Gastroesophageal sphincter (tissue), 4 donors: ENCODE measurements around the gene PARP16. TPM values are rescaled to one million over a fixed set of nuclear protein-coding genes. Genes with fewer than 3 reads are reported as not detected.

Source experiments
- ATAC-seq: fragments of 150-250 bp; one replicate; pipeline ENCODE4 v1.9.1; 2016; ENCODE audit warnings: mild to moderate bottlenecking, moderate library complexity
- H3K27ac ChIP-seq, 4 donors: fragments of 200-600 bp; sonication (generic) in 3 of 4; 1 replicate in 3 of 4; 2 replicates in 1 of 4; pipeline ENCODE4 v1.5.1; 2016 to 2019
- H3K27me3 ChIP-seq: fragments of 200-600 bp; sonication (generic); one replicate; pipeline ENCODE4 v1.5.1; 2019
- H3K36me3 ChIP-seq, 2 donors: fragments of 200-600 bp; sonication (generic); one replicate each; pipeline ENCODE4 v1.5.1; 2019; ENCODE audit warnings: control low read depth in 1 of 2
- H3K4me1 ChIP-seq, 3 donors: fragments of 200-600 bp; sonication (generic); 1 replicate in 2 of 3; 2 replicates in 1 of 3; pipeline ENCODE4 v1.5.1; 2016 to 2019; ENCODE audit warnings: control low read depth in 2 of 3
- H3K4me3 ChIP-seq, 2 donors: fragments of 200-600 bp; sonication (generic); one replicate each; pipeline ENCODE4 v1.5.1; 2019; ENCODE audit warnings: mild to moderate bottlenecking in 1 of 2, moderate library complexity in 1 of 2
- H3K9me3 ChIP-seq, 3 donors: fragments of 200-600 bp; sonication (generic); one replicate each; pipeline ENCODE4 v1.5.1; 2017 to 2019; ENCODE audit warnings: control low read depth in 2 of 3
- CTCF ChIP-seq, 4 experiments: fragments of 200-600 bp in 2 of 4; fragments of 450-650 bp in 2 of 4; sonication (generic) in 1 of 4; IDR thresholded peaks; one replicate each; pipeline ENCODE4 v1.5.1; 2017 to 2019; ENCODE audit warnings: antibody characterized with exemption in 4 of 4, mild to moderate bottlenecking in 2 of 4, moderate library complexity in 2 of 4
- EP300 ChIP-seq: sonication (generic); formaldehyde crosslinking; IDR thresholded peaks from one replicate; pipeline ENCODE4 v1.6.1; 2017; ENCODE audit warnings: antibody characterized with exemption, mild to moderate bottlenecking
- POLR2A ChIP-seq, 2 donors: fragments of 450-650 bp; IDR thresholded peaks; one replicate each; pipeline ENCODE4 v1.6.1; 2017; ENCODE audit warnings: antibody characterized with exemption in 2 of 2, mild to moderate bottlenecking in 2 of 2, moderate library complexity in 1 of 2
- POLR2AphosphoS5 ChIP-seq: sonication (generic); formaldehyde crosslinking; IDR thresholded peaks from one replicate; pipeline ENCODE4 v1.6.1; 2017; ENCODE audit warnings: antibody characterized with exemption
- WGBS, 2 donors: methylation state at CpG; one replicate each; pipeline ENCODE4 v1.1.5; 2018; ENCODE audit warnings: low coverage in 1 of 2; 5-methylcytosine and 5-hydroxymethylcytosine counted together
- total RNA-seq, 4 donors: library from RNA; depleted of rRNA; stranded (reverse); fragments of >200 nt; gene quantifications; one replicate each; pipeline ENCODE4 v1.1.0, GENCODE V29; 2016

PARP16 gene
- total RNA-seq, 4 donors from 2014 or later: 10.1 to 21.7 (median 14.1) TPM

GRCh38 chr15:65266469-65266868, 20.2 kb downstream of the PARP16 start:
- WGBS, 2 donors: 76 to 85% methylated on average over 2 to 5 of the region's 5 CpGs
- H3K36me3 ChIP-seq: peaks cover 0 to 70% of the 10 kb centered on the region in 2 donors
- H3K4me3 ChIP-seq: no peak overlapping the region
- H3K4me1 ChIP-seq: peaks cover 3 to 32% (median 3%) of the 10 kb centered on the region in 3 donors
- H3K27ac ChIP-seq: no peak overlapping the region
- ATAC-seq: no peak
- no peaks in the 10 kb centered on the region for H3K27me3 ChIP-seq
- TF ChIP-seq EP300: no peak
- TF ChIP-seq POLR2AphosphoS5: no peak
- TF ChIP-seq CTCF (IDR thresholded peaks at IDR 0.05): no peak
- no peak for TF ChIP-seq POLR2A (IDR thresholded peaks at IDR 0.05)
- no peaks in the 10 kb centered on the region for H3K9me3 ChIP-seq

GRCh38 chr15:65264863-65265430, 21.7 kb downstream of the PARP16 start:
- Histone ChIP-seq H3K4me1 (peaks cover 0 to 30% (median 10%) of the 10 kb centered on the region in 3 donors), H3K4me3 (no peak overlapping the region), H3K27me3 (no peaks in the 10 kb centered on the region), H3K27ac (peak overlapping the region in 3 of 4 donors; percentile 8 to 37 (median 9)), H3K36me3 (peaks cover 0 to 79% of the 10 kb centered on the region in 2 donors), H3K9me3 (no peaks in the 10 kb centered on the region)
- no peak for ATAC-seq
- 17% methylated on average over 2 of the region's 2 CpGs; no CpG with 5 or more reads in 1 of the 2 donors for WGBS, 2 donors
- TF ChIP-seq POLR2AphosphoS5 (peak; percentile 69), CTCF (IDR thresholded peaks at IDR 0.05) (no peak), POLR2A (IDR thresholded peaks at IDR 0.05) (no peak), EP300 (no peak)

- peaks cover 0 to 71% of the 10 kb centered on the region in 2 donors for H3K36me3 ChIP-seq
- 50 to 69% methylated on average over 1 of the region's 4 CpGs for WGBS, 2 donors
Measured at GRCh38 chr15:65263313-65263712, 23.4 kb downstream of the PARP16 start.

GRCh38 chr15:65260968-65261367, 25.7 kb downstream of the PARP16 start:
- Histone ChIP-seq H3K36me3 (peaks cover 0 to 63% of the 10 kb centered on the region in 2 donors), H3K9me3 (no peaks in the 10 kb centered on the region), H3K4me1 (peaks cover 7 to 65% (median 26%) of the 10 kb centered on the region in 3 donors), H3K27me3 (no peaks in the 10 kb centered on the region), H3K4me3 (no peak overlapping the region), H3K27ac (peak overlapping the region in 3 of 4 donors; percentile 86 to 90 (median 88))
- no peak for ATAC-seq
- 81 to 90% methylated on average over 5 to 6 of the region's 6 CpGs for WGBS, 2 donors
- TF ChIP-seq POLR2A (IDR thresholded peaks at IDR 0.05) (no peak), EP300 (no peak), POLR2AphosphoS5 (no peak), CTCF (IDR thresholded peaks at IDR 0.05) (no peak)

More at GRCh38 chr15:65263313-65263712, 23.4 kb downstream of the PARP16 start:
- no peaks in the 10 kb centered on the region for H3K9me3 ChIP-seq
- H3K27me3 ChIP-seq: no peaks in the 10 kb centered on the region
- peak; percentile 62 for TF ChIP-seq POLR2AphosphoS5
- no peak for TF ChIP-seq CTCF (IDR thresholded peaks at IDR 0.05)
- H3K4me1 ChIP-seq: peaks cover 1 to 46% (median 16%) of the 10 kb centered on the region in 3 donors
- peak overlapping the region in 2 of 4 donors; percentile 17 to 86 for H3K27ac ChIP-seq
- no peak overlapping the region for H3K4me3 ChIP-seq
- no peak for ATAC-seq

GRCh38 chr15:65259367-65259797, 27.3 kb downstream of the PARP16 start:
- H3K4me1 ChIP-seq: peaks cover 7 to 62% (median 31%) of the 10 kb centered on the region in 3 donors
- TF ChIP-seq POLR2A (IDR thresholded peaks at IDR 0.05): no peak
- peak; percentile 87 for TF ChIP-seq POLR2AphosphoS5
- peaks cover 0 to 47% of the 10 kb centered on the region in 2 donors for H3K36me3 ChIP-seq
- H3K4me3 ChIP-seq: no peak overlapping the region
- H3K27ac ChIP-seq: peak overlapping the region; percentile 54 to 90 (median 87)
- no peaks in the 10 kb centered on the region for H3K9me3 ChIP-seq
- H3K27me3 ChIP-seq: no peaks in the 10 kb centered on the region
- peak; percentile 87 for ATAC-seq
- 26 to 35% methylated on average over 7 of the region's 7 CpGs for WGBS, 2 donors
